ENCODE data around the gene WNK2.

DNA sequence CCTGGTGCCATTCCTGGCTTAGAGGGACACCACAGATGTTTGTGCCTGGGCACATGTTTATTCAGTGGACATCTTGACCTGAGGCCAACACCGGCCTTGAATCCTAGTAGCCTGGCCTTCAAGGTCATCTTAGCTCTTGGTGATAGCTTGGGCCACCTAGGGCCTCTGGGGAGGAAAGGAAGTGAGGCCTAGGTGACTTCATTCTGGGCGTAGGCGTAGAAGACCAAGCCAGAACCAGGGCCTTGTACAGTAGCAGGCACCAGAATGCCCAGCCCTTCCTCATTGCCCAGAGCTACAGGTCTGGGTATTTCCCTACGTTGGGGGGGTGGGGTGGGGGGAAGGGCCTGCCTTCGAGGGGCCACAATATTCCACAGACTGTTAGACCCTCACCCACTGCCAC, 33.8 kb downstream of the WNK2 start:
- TF ChIP-seq POLR2A (IDR thresholded peaks at IDR 0.05), result no peak
- TF ChIP-seq, protein P1, sequence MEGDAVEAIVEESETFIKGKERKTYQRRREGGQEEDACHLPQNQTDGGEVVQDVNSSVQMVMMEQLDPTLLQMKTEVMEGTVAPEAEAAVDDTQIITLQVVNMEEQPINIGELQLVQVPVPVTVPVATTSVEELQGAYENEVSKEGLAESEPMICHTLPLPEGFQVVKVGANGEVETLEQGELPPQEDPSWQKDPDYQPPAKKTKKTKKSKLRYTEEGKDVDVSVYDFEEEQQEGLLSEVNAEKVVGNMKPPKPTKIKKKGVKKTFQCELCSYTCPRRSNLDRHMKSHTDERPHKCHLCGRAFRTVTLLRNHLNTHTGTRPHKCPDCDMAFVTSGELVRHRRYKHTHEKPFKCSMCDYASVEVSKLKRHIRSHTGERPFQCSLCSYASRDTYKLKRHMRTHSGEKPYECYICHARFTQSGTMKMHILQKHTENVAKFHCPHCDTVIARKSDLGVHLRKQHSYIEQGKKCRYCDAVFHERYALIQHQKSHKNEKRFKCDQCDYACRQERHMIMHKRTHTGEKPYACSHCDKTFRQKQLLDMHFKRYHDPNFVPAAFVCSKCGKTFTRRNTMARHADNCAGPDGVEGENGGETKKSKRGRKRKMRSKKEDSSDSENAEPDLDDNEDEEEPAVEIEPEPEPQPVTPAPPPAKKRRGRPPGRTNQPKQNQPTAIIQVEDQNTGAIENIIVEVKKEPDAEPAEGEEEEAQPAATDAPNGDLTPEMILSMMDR (IDR thresholded peaks at IDR 0.05), result no peak

Measured in adrenal gland (tissue), 5 donors.